Right atrium auricular region (tissue), 2 donors: ENCODE measurements around the gene HLF. TPM values are rescaled to one million over a fixed set of nuclear protein-coding genes. Genes with fewer than 3 reads are reported as not detected.

Source experiments
- DNase-seq: peaks from one replicate; pipeline ENCODE4 v3.0.0-alpha.2; 2019; ENCODE audit warnings: low spot score
- H3K27ac ChIP-seq, 2 donors: fragments of 200-600 bp; sonication (generic); 1 replicate in 1 of 2; 2 replicates in 1 of 2; pipeline ENCODE4 v1.5.1; 2016 to 2019
- H3K27me3 ChIP-seq, 2 donors: fragments of 200-600 bp; sonication (generic); one replicate each; pipeline versions ENCODE4 v1.5.1 to v1.6.0; 2017 to 2019
- H3K36me3 ChIP-seq: fragments of 200-600 bp; sonication (generic); one replicate; pipeline ENCODE4 v1.5.1; 2016
- H3K4me1 ChIP-seq, 2 donors: fragments of 200-600 bp; sonication (generic); one replicate each; pipeline versions ENCODE4 v1.5.1 to v1.6.0; 2017 to 2019
- H3K4me3 ChIP-seq, 2 donors: fragments of 200-600 bp; sonication (generic); 1 replicate in 1 of 2; 2 replicates in 1 of 2; pipeline ENCODE4 v1.5.1; 2017 to 2019; ENCODE audit warnings: mild to moderate bottlenecking in 1 of 2, moderate library complexity in 1 of 2
- H3K9me3 ChIP-seq, 2 donors: fragments of 200-600 bp; sonication (generic); one replicate each; pipeline ENCODE4 v1.5.1; 2019
- total RNA-seq, 2 donors: library from RNA; depleted of rRNA; stranded (reverse); fragments of >200 nt; gene quantifications; one replicate each; pipeline ENCODE4 v1.1.0, GENCODE V29; 2016
- TF ChIP-seq, protein P1 (sequence below), 2 donors: fragments of 200-600 bp; sonication (generic); IDR thresholded peaks; one replicate each; pipeline ENCODE4 v1.5.1; 2019; ENCODE audit warnings: antibody characterized with exemption in 2 of 2

HLF gene
- total RNA-seq, 2 donors from 2014 or later, result 36.9 to 38.4 TPM

DNA sequence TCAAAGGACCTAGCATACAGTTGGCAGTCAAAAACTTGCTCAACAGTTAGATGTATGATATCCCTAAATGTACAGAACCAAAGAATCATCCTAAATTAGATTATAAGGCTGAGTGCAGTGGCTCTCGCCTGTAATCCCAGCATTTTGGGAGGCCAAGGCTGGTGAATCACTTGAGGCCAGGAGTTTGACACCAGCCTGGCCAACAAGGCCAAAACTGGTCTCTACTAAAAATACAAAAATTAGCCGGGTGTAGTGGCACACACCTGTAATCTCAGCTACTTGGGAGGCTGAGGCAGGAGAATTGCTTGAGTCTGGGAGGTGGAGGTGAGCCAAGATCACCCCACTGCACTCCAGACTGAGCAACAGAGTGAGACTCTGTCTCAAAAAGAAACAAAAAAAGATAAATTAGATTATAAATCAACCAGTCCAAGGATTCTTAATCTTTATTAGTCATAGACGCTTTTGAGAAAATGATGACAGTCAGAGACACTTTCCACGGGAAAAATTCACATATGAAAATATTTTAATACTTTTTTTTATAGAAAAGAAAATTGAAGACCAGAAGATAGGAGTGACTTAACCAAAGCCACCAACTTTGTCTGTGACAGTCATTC lies 79.2 kb downstream of the HLF start:
- H3K9me3 ChIP-seq, result no peaks in the 10 kb centered on the region
- TF ChIP-seq, protein P1, sequence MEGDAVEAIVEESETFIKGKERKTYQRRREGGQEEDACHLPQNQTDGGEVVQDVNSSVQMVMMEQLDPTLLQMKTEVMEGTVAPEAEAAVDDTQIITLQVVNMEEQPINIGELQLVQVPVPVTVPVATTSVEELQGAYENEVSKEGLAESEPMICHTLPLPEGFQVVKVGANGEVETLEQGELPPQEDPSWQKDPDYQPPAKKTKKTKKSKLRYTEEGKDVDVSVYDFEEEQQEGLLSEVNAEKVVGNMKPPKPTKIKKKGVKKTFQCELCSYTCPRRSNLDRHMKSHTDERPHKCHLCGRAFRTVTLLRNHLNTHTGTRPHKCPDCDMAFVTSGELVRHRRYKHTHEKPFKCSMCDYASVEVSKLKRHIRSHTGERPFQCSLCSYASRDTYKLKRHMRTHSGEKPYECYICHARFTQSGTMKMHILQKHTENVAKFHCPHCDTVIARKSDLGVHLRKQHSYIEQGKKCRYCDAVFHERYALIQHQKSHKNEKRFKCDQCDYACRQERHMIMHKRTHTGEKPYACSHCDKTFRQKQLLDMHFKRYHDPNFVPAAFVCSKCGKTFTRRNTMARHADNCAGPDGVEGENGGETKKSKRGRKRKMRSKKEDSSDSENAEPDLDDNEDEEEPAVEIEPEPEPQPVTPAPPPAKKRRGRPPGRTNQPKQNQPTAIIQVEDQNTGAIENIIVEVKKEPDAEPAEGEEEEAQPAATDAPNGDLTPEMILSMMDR (IDR thresholded peaks at IDR 0.05), result no peak
- no peak overlapping the region for H3K4me3 ChIP-seq
- DNase-seq, result no peak
- no peaks in the 10 kb centered on the region for H3K4me1 ChIP-seq
- H3K27me3 ChIP-seq, result no peaks in the 10 kb centered on the region
- no peaks in the 10 kb centered on the region for H3K36me3 ChIP-seq
- H3K27ac ChIP-seq, result no peak overlapping the region

DNA sequence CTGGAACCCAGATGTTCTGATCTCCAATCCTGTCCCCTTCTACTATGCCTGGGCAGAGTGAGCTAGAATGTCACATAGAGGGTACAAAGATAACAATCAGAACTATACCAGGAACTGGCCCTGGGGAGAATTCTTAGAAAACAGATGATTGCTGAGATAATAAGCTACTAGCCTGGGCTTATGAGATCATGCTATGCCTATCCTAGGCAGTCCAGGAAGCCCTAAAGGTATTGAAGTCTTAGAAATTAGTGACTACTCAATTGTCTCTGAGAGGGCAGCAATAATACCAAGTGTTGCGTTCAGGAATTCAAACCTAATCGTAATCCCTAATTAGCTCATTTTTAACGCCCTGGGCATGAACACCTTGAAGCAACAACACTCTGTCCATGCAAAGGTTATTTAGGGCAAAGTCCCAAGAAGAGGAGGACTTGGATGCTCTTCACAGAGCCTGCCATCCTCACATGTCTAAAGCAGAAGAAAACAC lies 79.8 kb downstream of the HLF start:
- no peaks in the 10 kb centered on the region for H3K4me1 ChIP-seq
- no peaks in the 10 kb centered on the region for H3K9me3 ChIP-seq
- H3K27me3 ChIP-seq, result no peaks in the 10 kb centered on the region
- no peak overlapping the region for H3K27ac ChIP-seq
- H3K36me3 ChIP-seq, result no peaks in the 10 kb centered on the region
- TF ChIP-seq, protein P1 (IDR thresholded peaks at IDR 0.05), result no peak
- no peak for DNase-seq
- no peak overlapping the region for H3K4me3 ChIP-seq

DNA sequence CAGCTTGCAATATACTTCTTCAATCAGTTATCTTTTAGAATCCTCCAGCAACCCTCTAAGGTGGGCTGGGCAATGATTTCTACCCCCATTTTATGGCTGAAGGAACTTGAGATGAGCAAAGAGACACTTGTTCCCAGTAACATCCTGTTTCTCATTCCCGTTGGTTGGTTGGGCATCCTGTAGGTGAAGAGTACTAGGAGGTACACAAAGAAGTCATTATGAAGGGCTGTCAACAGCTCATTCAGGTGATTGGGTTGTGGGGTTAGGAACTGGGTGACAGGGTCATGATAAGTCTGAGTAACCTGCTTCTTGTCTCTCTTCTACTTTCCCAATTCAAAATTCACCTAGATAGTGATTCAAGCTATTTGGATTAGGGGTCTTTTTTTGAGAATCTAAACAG lies 80.4 kb downstream of the HLF start:
- Histone ChIP-seq H3K27ac (no peak overlapping the region), H3K9me3 (no peaks in the 10 kb centered on the region), H3K36me3 (no peaks in the 10 kb centered on the region), H3K27me3 (no peaks in the 10 kb centered on the region), H3K4me1 (no peaks in the 10 kb centered on the region), H3K4me3 (no peak overlapping the region)
- DNase-seq, result no peak
- TF ChIP-seq, protein P1 (IDR thresholded peaks at IDR 0.05), result no peak

DNA sequence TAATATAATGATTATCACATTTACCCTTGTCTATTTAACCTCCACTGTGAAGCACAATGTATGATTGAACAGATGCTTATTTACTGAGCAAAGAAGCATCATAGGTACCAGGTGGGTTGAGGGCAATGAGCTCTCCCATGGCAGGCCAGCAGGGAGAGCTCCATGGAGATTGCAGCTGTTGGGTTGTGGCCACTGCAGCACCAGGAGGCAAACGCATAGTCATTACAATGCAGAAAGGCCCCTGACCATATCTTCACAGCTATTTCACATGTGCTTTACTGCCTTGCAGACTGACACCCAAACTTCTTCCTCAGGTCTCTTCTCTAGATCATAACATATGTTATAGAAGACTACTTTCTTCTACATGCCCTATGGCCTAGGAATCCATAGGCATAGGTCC lies 81.9 kb downstream of the HLF start:
- Histone ChIP-seq H3K9me3 (no peaks in the 10 kb centered on the region), H3K4me1 (no peaks in the 10 kb centered on the region), H3K27me3 (no peaks in the 10 kb centered on the region), H3K4me3 (no peak overlapping the region), H3K36me3 (no peaks in the 10 kb centered on the region), H3K27ac (no peak overlapping the region)
- TF ChIP-seq, protein P1 (IDR thresholded peaks at IDR 0.05), result no peak
- DNase-seq, result no peak

DNA sequence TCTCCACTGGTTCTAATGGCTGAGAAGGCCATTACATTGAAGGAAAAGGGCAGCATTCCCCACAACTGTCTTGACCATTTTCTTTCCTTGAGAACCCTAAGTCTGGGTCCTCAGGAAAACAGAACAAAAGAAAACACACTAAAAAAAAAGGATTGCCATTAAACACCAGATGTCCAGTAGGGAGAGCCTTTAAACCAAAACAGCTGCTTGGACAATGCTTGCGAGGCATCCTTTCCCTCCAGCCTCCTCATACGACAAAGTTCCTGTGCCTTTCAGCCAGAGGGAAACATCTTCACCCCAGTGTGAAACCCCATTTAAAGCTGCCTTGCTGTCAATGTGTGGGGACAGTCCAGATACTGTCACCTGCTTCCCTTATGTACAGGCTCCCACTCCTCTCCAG lies 82.6 kb downstream of the HLF start:
- TF ChIP-seq, protein P1 (IDR thresholded peaks at IDR 0.05), result no peak
- no peaks in the 10 kb centered on the region for H3K36me3 ChIP-seq
- no peaks in the 10 kb centered on the region for H3K4me1 ChIP-seq
- H3K9me3 ChIP-seq, result no peaks in the 10 kb centered on the region
- H3K27ac ChIP-seq, result no peak overlapping the region
- no peaks in the 10 kb centered on the region for H3K27me3 ChIP-seq
- DNase-seq, result no peak
- no peak overlapping the region for H3K4me3 ChIP-seq
